HG02759 (cell line): ENCODE results near the gene ZFAND3.
"Not testable (repeated sequence)": the region's sequence is repeated elsewhere in the genome, so short reads cannot be mapped to it uniquely, and the experiment has no call there.

Experiments
- ATAC-seq: cut with Tn5 transposase; IDR thresholded peaks from one replicate; pipeline ENCODE4 v1.9.1; 2021; ENCODE audit warnings: mild to moderate bottlenecking, moderate library complexity; ENCODE audit not compliant: unreplicated experiment

Gene ZFAND3

GRCh38 chr6:38033442-38033982 is 214.0 kb downstream of the ZFAND3 start:
- no peak for ATAC-seq

- no peak for ATAC-seq
These were observed 214.9 kb downstream of the ZFAND3 start for GRCh38 chr6:38034274-38034914.

GRCh38 chr6:38035478-38035877 is 216.0 kb downstream of the ZFAND3 start:
- ATAC-seq: no peak

DNA sequence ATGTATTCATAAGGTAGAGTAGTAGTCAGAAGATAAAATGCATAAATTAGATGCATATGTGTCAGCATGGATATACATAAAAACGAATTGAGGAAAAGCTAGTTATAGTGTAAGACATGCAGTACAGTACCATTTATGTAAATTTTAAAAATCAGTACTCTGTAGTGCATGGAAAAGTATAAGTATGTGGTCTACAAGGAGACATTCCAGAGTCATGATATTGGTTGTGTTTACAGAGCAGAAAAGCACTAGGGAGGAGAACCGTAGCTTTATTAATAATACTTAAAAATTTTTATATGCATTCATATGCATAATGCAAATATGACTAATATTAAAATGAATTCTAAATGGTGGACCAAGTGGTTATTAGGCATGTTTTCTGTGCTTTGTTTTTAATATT is 220.0 kb downstream of the ZFAND3 start:
- ATAC-seq: no peak

GRCh38 chr6:38040254-38040653 is 220.7 kb downstream of the ZFAND3 start:
- no peak for ATAC-seq

DNA sequence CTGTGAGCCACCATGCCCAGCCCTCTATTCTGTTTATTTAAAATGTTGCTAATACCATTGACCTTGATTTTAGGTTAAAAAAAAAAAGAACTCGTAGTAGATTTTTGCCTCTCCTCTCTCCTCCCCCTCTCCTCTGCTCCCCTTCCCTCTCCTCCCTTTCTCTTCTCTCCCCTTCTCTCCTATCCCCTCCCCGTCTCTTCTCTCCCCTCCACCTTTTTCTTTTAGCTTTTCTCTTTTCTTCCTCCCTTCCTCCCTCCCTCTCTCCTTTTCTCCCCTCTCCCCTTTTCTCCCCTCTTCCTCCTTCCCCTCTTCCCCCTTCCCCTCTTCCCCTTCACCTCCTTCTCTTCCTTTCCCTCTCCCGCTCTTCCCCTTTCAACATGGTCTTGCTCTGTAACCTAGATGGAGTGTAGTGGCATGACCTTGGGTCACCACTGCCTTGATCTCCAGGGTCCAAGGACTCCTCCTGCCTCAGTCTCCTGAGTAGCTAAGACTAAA is 223.8 kb downstream of the ZFAND3 start:
- no peak for ATAC-seq

- ATAC-seq: no peak
These were observed 226.3 kb downstream of the ZFAND3 start for GRCh38 chr6:38045701-38046305.

DNA sequence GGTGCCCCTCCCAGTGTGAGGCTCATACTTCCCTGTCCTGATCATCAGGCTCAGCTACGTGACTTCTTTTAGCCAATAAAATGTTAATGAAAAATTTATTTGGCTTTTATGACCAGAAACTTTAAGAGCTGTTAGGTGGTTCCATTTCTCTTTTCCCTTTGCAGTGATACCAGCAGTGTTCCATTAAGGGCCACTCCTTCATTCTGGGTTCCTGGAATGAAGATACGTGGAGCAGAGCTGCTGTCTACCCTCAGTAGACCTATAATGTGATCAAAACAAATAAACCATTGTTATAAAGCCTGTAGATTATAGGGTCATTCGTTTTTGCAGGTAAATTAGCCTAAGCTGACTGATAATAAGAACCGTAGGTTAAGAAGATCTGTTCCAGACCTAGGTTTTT is 228.0 kb downstream of the ZFAND3 start:
- no peak for ATAC-seq

DNA sequence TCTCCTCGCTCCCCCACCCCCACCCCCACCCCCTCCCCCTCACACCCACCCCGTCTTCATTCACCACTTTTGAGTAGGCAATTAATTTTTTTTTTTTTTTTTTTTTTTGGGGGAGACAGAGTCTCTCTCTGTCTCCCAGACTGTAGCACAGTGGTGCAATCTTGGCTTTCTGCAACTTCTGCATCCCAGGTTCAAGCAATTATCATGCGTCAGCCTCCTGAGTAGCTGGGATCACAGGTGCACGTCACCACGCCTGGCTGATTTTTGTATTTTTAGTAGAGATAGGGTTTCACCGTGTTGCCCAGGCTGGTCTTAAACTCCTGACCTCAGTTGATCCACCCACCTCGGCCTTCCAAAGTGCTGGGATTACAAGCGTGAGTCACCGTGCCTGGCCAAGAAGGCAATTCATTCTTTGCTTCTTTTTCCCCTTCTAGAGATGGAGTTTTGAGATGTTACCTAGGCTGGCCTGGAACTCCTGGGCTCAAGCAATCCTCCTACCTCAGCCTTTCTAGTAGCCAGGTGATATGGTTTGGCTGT is 230.4 kb downstream of the ZFAND3 start:
- not testable (repeated sequence) for ATAC-seq

GRCh38 chr6:38051819-38052434 is 232.4 kb downstream of the ZFAND3 start:
- no peak for ATAC-seq

DNA sequence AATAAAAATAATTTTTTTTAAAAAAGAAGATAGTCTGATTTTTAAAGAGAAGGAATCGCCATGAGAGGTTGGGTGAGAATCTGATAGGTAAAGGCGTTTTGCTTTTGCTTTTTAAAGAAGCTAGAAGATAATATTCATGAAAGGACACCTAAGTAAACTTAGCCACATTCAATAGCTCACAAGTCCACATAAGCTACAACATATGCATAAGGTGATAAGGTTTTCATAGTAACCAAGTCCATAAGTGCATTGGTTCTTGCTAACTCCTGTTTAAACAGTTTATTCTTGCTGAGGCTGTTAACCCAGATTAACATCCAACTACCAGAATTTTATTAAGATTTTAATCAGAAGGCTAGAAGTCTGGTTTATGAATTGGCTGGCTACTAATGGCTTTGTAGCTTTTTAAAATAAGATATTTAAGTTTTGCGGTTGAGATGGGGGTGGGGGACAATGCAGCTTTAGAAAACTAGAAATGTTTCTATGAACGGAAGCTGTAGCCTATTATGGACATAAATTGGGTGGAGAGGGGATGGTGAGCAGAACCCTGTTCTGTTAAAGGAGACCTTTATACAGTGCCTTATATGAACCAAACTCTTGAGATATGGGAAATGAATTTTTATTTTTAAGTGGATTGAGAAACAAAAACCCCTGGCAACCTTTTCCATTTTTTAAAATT is 235.1 kb downstream of the ZFAND3 start:
- no peak for ATAC-seq

GRCh38 chr6:38055203-38055589 is 235.7 kb downstream of the ZFAND3 start:
- ATAC-seq: no peak

DNA sequence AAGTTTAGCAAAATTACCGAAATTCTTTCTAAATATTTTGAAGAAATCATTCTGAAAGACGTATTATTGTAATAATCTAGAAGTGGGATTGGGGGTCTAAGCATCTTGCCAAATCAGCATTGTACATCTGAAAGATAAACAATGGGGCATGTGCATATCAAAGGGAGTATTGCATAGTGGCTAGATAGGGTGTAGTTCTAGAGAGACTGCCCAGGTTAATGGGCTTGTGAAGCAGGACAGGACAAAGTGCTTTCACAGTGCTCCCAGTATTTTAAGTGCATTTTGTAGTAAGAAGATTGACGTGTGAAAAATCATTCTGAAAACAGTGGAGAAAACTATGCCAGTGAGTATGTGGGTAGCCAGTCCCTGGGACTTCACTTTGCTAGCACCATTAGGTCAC is 236.8 kb downstream of the ZFAND3 start:
- no peak for ATAC-seq

GRCh38 chr6:38057994-38058393 is 238.5 kb downstream of the ZFAND3 start:
- peak; percentile 78 for ATAC-seq

GRCh38 chr6:38062066-38062465 is 242.5 kb downstream of the ZFAND3 start:
- ATAC-seq: no peak

- ATAC-seq: no peak
These were observed 244.4 kb downstream of the ZFAND3 start for GRCh38 chr6:38063973-38064372.

GRCh38 chr6:38064431-38064830 is 244.9 kb downstream of the ZFAND3 start:
- ATAC-seq: no peak

- no peak for ATAC-seq
These were observed 246.3 kb downstream of the ZFAND3 start for GRCh38 chr6:38065734-38066305.

- no peak for ATAC-seq
These were observed 247.9 kb downstream of the ZFAND3 start for GRCh38 chr6:38067263-38067980.
